ENCODE measurements around the gene URB1.
"Not testable (repeated sequence)": the region's sequence is repeated elsewhere in the genome, so short reads cannot be mapped to it uniquely, and the experiment has no call there.

Gene URB1

DNA sequence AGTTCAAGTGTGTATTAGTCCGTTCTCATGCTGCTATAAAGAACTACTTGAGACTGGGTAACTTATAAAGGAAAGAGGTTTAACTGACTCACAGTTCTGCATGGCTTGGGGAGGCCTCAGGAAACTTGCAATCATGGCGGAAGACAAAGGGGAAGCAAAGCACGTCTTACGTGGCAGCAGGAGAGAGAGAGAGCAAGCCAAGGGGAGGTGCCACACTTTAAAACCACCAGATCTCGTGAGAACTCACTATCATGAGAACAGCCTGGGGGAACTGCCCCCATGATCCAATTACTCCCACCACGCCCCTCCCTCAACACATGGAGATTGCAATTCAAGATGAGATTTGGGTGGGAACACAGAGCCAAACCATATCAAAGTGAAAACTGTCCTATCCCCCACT lies 109.8 kb downstream of the URB1 start:
- no peak for DNase-seq (ENCODE audit: low read depth)

DNA sequence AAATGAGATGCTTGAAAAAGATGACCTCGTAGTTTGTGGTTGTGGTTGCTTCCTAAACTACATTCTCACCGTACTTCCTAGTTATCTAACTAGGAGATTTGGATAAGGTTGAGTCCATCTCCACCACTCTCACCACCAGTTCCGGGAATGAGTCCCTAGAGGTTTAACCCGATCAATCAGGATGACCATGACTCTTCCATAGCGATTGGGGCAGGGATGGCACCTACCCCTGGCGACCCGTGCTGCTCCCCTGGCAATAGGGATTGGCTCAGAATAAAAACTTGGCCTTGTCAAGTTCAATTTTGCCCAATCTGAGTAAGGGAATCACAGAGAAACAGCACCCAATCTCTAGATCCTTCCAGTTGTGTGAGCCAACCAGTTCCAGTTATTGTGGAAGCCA lies 111.3 kb downstream of the URB1 start:
- DNase-seq (ENCODE audit: low read depth), result no peak

GRCh38 chr21:32279377-32279680 lies 113.5 kb downstream of the URB1 start:
- DNase-seq (ENCODE audit: low read depth), result no peak

- peak; percentile 97 for DNase-seq (ENCODE audit: low read depth)
These were observed 114.1 kb downstream of the URB1 start, which contains the start of gene MIS18A for GRCh38 chr21:32278518-32279376. Gene MIS18A, minus strand, starts transcription at chr21:32279049. Its CDS starts 35 bp downstream, at chr21:32279014.

DNA sequence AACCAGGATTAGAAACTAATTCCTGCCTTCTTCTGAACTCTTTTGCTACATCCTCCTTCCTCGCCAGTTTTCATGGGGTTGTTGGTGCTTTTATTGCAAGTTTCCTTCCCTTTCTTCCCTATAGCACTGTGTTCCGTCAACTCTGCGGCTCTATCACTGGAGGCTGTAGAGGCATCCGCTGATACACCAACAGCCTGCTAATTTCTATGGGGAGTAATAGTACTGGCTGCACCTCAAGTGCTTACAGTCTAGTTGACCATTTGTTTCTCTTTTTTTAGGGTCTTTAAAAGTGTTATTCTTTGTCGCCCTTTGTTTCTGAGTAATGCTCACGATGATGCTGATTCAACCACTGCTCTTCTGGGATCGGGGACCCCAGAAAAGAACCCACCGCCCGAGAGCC lies 114.7 kb downstream of the URB1 start:
- DNase-seq (ENCODE audit: low read depth), result no peak

- DNase-seq (ENCODE audit: low read depth), result no peak
These were observed 116.1 kb downstream of the URB1 start for GRCh38 chr21:32276671-32277070.

DNA sequence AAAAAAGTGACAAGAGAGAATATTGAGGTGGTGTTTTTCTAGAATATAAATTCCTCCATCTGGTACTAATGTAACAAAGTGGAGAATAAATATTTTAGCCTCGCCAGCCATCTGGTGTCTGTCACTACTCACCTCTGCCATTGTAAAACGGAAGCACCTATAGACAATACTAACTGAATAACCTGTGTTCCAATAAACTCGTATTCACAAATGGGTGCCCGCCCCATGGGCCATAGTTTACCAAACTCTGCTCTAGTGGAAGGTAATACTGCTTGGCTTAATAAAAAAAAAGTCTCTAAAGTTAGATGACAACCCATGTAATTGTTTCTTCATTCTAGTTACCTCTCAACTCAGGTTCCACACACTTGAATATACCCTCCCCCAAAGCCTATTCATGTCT lies 122.1 kb downstream of the URB1 start:
- DNase-seq (ENCODE audit: low read depth), result no peak

- DNase-seq (ENCODE audit: low read depth), result not testable (repeated sequence)
These were observed 127.5 kb downstream of the URB1 start for GRCh38 chr21:32265321-32265720.

DNA sequence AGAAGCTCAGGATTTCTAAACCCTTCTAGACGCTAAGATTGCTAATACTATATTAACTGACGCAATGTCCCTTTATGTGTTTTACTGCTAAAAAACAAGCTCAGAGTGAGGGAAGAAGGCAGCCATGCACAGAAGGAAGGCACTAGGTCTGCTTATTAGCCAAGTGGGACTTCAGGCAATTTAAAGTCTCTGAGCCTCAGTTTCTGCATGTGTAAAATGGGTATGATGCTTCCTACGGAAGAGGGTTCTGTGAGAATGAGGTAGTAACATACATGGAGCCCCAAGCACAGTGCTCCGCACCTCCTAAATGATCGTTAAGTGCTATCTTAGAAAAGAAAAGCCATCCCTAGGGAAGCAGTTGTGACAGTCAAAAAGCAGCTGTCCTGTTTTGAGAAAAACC lies 130.9 kb downstream of the URB1 start:
- no peak for DNase-seq (ENCODE audit: low read depth)

Data from stimulated activated CD8-positive, alpha-beta memory T cell treated with anti-CD3 and anti-CD28 coated beads, Interleukin-12 subunit alpha, Interleukin-12 subunit beta, amount 100 ng/mL, for 1 hour (primary cell).